HG03159 (cell line): Measurements from ENCODE around the gene PNMA1.

Experiments used
- ATAC-seq: cut with Tn5 transposase; IDR thresholded peaks from one replicate; pipeline ENCODE4 v1.9.1; 2021; ENCODE audit warnings: mild to moderate bottlenecking, moderate library complexity; ENCODE audit not compliant: unreplicated experiment

PNMA1 gene

DNA sequence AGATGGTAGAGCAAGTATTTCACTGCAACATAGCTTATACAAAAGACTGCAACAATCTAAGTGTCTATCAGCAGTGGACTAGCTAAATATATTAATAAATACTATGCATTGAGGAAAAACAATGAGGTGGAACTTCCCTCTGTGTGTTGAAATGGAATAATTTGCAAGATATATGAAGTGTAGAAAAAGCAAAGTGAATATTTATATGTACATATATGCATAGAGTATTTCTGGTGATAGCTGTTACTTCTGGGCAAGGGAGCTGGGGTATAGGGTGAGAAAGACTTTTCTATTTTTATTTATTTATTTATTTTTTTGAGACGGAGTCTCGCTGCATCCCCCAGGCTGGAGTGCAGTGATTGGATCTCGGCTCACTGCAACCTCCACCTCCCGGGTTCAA lies 35.5 kb downstream of the PNMA1 start:
- no peak for ATAC-seq

DNA sequence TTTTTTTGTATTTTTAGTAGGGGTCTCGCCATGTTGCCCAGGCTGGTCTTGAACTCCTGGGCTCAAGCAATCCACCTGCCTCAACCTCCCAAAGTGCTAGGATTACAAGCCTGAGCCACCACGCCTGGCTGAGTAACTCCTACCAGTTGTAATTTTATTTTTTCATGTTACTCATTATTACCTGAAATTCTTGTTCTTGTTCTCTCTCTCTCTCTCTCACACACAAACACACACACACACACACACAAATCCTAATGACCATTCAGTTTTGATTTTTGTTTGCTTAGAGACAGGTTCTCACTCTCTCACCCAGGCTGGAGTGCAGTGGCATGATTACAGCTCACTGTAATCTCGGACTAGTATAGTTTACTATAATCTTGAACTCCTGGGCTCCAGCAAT lies 39.2 kb downstream of the PNMA1 start:
- no peak for ATAC-seq

DNA sequence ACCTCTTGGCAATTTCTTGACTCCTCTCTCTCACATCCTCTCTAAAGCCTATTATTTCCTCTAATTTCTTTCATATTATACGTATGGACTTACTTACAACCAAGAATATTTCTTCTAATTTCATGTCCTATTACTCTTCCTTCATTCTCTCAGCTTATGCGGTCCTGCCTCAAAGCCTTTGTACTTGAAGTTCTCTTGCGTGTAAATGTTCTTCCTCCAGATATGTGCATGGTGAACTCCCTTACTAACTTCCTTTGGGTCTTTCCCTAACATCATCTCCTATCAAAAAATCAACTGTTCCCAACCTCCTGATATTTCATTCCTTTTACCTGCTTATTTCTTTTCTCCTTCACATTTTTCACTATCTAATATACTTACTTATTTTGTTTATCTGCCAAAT lies 46.3 kb downstream of the PNMA1 start:
- ATAC-seq, result no peak

GRCh38 chr14:73666583-73666982 lies 47.6 kb downstream of the PNMA1 start:
- no peak for ATAC-seq

GRCh38 chr14:73665130-73665529 lies 49.1 kb downstream of the PNMA1 start:
- no peak for ATAC-seq

DNA sequence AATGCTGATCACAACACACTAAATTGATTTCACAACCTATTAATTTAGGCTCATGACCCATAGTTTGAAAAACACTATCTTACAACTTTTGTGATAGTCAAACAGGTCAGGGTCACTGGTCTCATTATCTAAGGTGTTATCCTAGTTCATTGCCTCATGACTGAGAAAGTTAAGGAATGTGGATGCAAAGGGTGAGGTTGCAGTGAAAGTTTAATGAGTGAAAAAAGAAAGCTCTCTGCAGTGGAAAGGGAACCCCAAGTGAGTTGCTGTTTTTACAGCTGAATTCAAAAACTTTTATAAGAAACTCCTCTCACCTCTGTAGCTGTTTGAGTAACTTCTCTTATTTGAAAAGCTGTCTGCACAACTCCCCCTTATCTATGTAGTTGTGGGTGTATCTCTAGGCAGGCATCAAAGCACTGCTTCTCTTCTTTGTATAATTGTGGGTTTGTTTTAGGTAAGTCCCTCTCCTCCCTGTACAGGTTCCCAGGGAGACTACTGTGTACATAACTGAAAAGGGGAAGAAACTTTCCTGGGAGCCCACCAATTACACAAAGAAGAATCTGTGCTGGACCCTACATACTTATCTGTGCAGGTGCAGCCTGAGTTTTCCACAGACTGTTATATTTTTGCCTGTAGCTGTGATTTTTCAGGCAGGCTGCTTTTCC lies 50.5 kb downstream of the PNMA1 start:
- ATAC-seq, result no peak

DNA sequence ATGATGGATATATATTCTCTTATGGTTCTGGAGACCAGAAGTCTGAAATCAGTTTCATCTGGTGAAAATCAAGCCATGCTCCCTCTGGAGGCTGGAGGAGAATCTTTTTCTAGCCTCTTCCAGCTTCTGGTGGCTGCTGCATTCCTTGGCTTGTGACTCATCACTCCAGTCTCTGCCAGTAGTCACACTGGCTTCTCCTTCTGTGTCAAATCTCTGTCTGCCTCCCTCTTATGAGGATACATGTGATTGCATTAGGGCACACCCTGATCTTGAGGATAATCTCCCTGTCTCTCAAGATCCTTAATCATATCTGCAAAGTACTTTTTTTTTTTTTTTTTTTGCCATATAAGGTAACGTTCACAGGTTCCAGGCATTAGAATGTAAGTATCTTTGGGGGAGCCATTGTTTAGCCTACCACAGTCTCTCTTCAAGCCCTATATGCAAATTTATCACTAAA lies 51.7 kb downstream of the PNMA1 start:
- no peak for ATAC-seq

DNA sequence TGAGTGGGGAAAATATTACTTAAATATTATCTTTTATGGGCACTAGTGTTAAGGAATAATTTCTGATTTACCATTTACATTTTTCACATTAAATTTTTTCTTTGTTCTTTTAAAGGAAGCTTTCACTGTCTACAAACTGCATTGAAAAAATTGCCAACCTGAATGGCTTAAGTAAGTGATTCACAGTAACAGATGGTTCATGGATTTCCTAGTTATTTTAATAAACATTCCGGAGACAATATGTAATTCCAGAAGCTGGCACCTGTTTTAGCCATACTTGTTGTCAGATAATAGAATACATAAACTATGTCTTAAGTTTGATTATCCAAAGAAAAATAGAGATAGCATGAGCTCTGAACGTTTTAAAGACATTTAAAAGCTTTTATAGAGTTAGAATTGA lies 52.3 kb downstream of the PNMA1 start:
- no peak for ATAC-seq
